ENCODE measurements around the gene ZNF654. TPM values are rescaled to one million over a fixed set of nuclear protein-coding genes. Genes with fewer than 3 reads are reported as not detected.

The ZNF654 gene
- total RNA-seq, 1 donor from 2014 or later: 16.7 TPM

DNA sequence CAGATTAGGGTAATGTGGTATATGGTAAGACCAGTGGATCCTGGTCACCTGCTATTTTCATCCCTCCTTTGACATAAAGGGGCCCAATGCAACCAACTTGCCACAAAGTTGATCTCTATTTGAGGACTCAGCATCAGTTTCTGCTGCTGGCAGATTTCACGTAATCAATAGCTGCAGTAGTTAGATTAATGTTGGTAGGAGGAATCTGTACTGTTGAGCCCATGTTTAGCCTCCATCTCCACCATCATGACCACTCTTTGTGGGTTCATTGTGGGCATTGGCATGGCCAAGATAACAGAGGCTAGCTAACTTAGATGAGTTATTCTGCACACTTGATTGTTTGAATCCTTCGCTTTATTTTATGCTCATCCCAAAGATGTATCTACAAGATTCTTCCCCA lies 30.2 kb upstream of the ZNF654 start:
- Histone ChIP-seq H3K27me3 (no peaks in the 10 kb centered on the region), H3K36me3 (no peaks in the 10 kb centered on the region), H3K4me3 (no peak overlapping the region), H3K9me3 (peaks cover 6% of the 10 kb centered on the region), H3K27ac (no peak overlapping the region), H3K4me1 (peaks cover 13% of the 10 kb centered on the region)
- TF ChIP-seq POLR2A (IDR thresholded peaks at IDR 0.05): no peak
- no peak for TF ChIP-seq POLR2AphosphoS5 (IDR thresholded peaks at IDR 0.05; ENCODE audit: insufficient read depth in 1 of 2, low read depth in 1 of 2)
- TF ChIP-seq, protein P1, sequence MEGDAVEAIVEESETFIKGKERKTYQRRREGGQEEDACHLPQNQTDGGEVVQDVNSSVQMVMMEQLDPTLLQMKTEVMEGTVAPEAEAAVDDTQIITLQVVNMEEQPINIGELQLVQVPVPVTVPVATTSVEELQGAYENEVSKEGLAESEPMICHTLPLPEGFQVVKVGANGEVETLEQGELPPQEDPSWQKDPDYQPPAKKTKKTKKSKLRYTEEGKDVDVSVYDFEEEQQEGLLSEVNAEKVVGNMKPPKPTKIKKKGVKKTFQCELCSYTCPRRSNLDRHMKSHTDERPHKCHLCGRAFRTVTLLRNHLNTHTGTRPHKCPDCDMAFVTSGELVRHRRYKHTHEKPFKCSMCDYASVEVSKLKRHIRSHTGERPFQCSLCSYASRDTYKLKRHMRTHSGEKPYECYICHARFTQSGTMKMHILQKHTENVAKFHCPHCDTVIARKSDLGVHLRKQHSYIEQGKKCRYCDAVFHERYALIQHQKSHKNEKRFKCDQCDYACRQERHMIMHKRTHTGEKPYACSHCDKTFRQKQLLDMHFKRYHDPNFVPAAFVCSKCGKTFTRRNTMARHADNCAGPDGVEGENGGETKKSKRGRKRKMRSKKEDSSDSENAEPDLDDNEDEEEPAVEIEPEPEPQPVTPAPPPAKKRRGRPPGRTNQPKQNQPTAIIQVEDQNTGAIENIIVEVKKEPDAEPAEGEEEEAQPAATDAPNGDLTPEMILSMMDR (IDR thresholded peaks at IDR 0.05): no peak
- intact Hi-C loops (cut with DNase I): no loop called here
- DNase-seq (ENCODE audit: extremely low spot score in 2 of 2): no peak

DNA sequence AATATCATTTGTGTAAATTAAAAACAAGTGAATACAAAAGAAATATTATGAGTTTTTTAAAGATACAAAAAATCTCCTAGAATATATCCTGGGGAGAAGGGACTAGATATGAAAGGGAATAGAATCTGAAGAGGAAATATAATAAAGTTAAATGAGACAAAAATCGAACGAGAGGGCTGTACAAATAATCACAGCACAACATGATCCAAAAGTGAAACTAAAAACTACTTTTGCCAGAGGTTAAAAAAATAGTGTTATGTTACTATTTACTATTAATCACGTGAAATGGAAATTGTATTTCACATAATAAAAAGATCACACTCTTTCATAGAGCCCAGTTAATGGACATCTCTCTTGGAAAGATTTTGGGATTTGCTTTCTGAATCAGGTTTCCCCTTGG lies 28.8 kb upstream of the ZNF654 start:
- H3K4me3 ChIP-seq: peak overlapping the region; percentile 14 to 18

DNA sequence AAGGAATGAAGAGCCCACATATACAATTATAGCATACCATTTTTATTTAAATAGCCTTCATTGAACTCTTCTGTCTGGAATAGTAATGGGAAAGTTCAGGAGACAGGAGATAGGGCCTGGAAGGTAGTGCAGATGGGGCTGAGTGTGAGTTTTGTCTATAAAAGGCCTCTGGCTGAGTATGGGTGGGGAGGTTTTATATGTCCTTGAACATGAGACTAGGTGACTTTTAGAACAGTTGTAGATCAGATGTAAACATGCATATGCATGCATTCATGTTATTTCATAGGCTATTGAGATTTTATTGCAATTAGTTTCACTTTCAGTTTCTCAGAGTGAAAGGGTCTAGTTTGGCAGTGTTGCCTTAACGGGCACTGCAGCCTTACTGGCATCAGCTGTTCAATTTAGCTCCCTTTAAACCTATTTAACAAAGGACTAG lies 27.4 kb upstream of the ZNF654 start:
- Histone ChIP-seq H3K4me1 (peaks cover 13% of the 10 kb centered on the region), H3K27ac (peak overlapping the region; percentile 80), H3K36me3 (no peaks in the 10 kb centered on the region), H3K27me3 (no peaks in the 10 kb centered on the region), H3K9me3 (no peaks in the 10 kb centered on the region), H3K4me3 (peak overlapping the region; percentile 38 to 39)
- peak in 1 of 2 donors; percentile 10 for TF ChIP-seq POLR2AphosphoS5 (IDR thresholded peaks at IDR 0.05; ENCODE audit: insufficient read depth in 1 of 2, low read depth in 1 of 2)
- TF ChIP-seq, protein P1 (IDR thresholded peaks at IDR 0.05): no peak
- TF ChIP-seq POLR2A (IDR thresholded peaks at IDR 0.05): no peak
- intact Hi-C loops (cut with DNase I): no loop called here
- no peak for DNase-seq (ENCODE audit: extremely low spot score in 2 of 2)

More for the DNA sequence above, 28.8 kb upstream of the ZNF654 start:
- Histone ChIP-seq H3K4me1 (peaks cover 13% of the 10 kb centered on the region), H3K9me3 (peaks cover 6% of the 10 kb centered on the region), H3K27ac (no peak overlapping the region), H3K27me3 (no peaks in the 10 kb centered on the region), H3K36me3 (no peaks in the 10 kb centered on the region)
- intact Hi-C loops (cut with DNase I): no loop called here
- no peak for TF ChIP-seq POLR2AphosphoS5 (IDR thresholded peaks at IDR 0.05; ENCODE audit: insufficient read depth in 1 of 2, low read depth in 1 of 2)
- TF ChIP-seq, protein P1 (IDR thresholded peaks at IDR 0.05): no peak
- DNase-seq (ENCODE audit: extremely low spot score in 2 of 2): no peak

DNA sequence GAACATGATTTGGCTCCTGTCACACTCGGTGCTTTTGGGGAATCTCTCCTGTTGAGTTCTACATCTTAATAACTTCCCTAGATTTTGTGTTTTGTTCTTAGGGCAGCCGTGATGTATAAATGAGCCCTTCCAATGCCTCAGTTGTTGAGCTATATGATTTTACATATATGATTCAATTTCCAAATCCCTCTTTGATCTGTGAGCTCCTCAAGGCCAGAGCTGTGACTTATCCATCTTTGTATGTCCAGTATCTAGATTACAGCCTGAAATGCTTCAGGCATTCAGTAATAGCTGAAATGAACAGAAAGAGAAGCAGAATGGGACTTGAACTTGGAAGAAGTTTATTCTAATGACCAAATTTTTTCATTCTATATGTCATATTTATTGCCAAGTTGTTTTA lies 26.8 kb upstream of the ZNF654 start:
- no peak for DNase-seq (ENCODE audit: extremely low spot score in 2 of 2)
- peak overlapping the region; percentile 38 to 39 for H3K4me3 ChIP-seq

DNA sequence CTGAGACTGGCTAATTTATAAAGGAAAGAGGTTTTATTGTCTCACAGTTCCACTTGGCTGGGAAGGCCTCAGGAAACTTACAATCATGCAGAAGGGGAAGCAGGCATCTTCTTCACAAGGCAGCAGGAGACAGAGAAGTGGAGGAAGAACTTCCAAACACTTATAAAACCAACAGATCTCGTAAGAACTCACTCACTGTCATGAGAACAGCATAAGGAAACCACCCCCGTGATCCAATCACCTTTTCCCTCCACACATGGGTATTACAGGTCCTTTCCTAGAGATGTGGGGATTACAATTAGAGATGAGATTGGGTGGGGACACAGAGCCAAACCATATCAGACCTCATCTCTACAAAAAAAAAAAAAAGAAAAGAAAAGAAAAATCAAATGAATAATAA lies 26.0 kb upstream of the ZNF654 start:
- intact Hi-C loops (cut with DNase I): no loop called here
- DNase-seq (ENCODE audit: extremely low spot score in 2 of 2): no peak
- Histone ChIP-seq H3K4me1 (peaks cover 13% of the 10 kb centered on the region), H3K9me3 (no peaks in the 10 kb centered on the region), H3K27ac (no peak overlapping the region), H3K4me3 (no peak overlapping the region), H3K27me3 (no peaks in the 10 kb centered on the region), H3K36me3 (no peaks in the 10 kb centered on the region)
- TF ChIP-seq POLR2AphosphoS5 (IDR thresholded peaks at IDR 0.05; ENCODE audit: insufficient read depth in 1 of 2, low read depth in 1 of 2) (no peak), POLR2A (IDR thresholded peaks at IDR 0.05) (no peak)
- TF ChIP-seq, protein P1 (IDR thresholded peaks at IDR 0.05): no peak

More for the DNA sequence above, 26.8 kb upstream of the ZNF654 start:
- intact Hi-C loops (cut with DNase I): no loop called here
- Histone ChIP-seq H3K27ac (peak overlapping the region; percentile 80), H3K36me3 (no peaks in the 10 kb centered on the region), H3K27me3 (no peaks in the 10 kb centered on the region), H3K9me3 (no peaks in the 10 kb centered on the region), H3K4me1 (peaks cover 13% of the 10 kb centered on the region)
- TF ChIP-seq, protein P1 (IDR thresholded peaks at IDR 0.05): no peak
- no peak for TF ChIP-seq POLR2A (IDR thresholded peaks at IDR 0.05)
- no peak for TF ChIP-seq POLR2AphosphoS5 (IDR thresholded peaks at IDR 0.05; ENCODE audit: insufficient read depth in 1 of 2, low read depth in 1 of 2)
